Hematopoietic multipotent progenitor cell (in vitro differentiated cells): Measurements from ENCODE around the gene FEV. TPM values are rescaled to one million over a fixed set of nuclear protein-coding genes. Genes with fewer than 3 reads are reported as not detected.
"Not testable (repeated sequence)": the region's sequence is repeated elsewhere in the genome, so short reads cannot be mapped to it uniquely, and the experiment has no call there.

Experiments used
- DNase-seq, 3 donors: peaks; one replicate each; pipeline ENCODE4 v3.0.0-alpha.2; 2011 to 2015; ENCODE audit warnings: low read depth in 2 of 3, low spot score in 2 of 3
- small RNA-seq: library from RNA; depleted of rRNA; stranded (forward); fragments of <200 nt; gene quantifications from one replicate; pipeline ENCODE3, GENCODE V24; 2012
- total RNA-seq: library from RNA; depleted of rRNA; stranded (reverse); fragments of >200 nt; gene quantifications from one replicate; pipeline ENCODE4 v1.2.3, GENCODE V29; 2012

FEV gene
- total RNA-seq, 1 donor, result not detected

GRCh38 chr2:218946621-218947020, 38.4 kb downstream of the FEV start:
- DNase-seq, result no peak

GRCh38 chr2:218944759-218945404, 40.1 kb downstream of the FEV start:
- no peak for DNase-seq

GRCh38 chr2:218931751-218932150, 53.2 kb downstream of the FEV start:
- DNase-seq, result not testable (repeated sequence)

Small RNA genes lying within 50 kb of the gene (small RNA-seq; reads per million reads assigned to genes)
- not detected for gene MIR375

Other genes with a start within 250 kb of the FEV start
- 0.27 TPM for gene CYP27A1, start 203.0 kb downstream of the FEV start, total RNA-seq
- gene PRKAG3, start 153.4 kb downstream of the FEV start, total RNA-seq, result not detected
- gene WNT6, start 125.4 kb downstream of the FEV start, total RNA-seq, result 0.27 TPM
- 1.1 TPM for gene WNT10A, start 104.3 kb downstream of the FEV start, total RNA-seq
- gene CDK5R2, start 25.5 kb downstream of the FEV start, total RNA-seq, result under 0.01 TPM
- gene CRYBA2, start 8.2 kb upstream of the FEV start, total RNA-seq, result not detected
- not detected for gene CFAP65, start 56.3 kb upstream of the FEV start, total RNA-seq
- gene IHH, start 75.7 kb upstream of the FEV start, total RNA-seq, result 0.27 TPM
- 27.2 TPM for gene NHEJ1, start 175.6 kb upstream of the FEV start, total RNA-seq
- 0.27 TPM for gene SLC23A3, start 184.8 kb upstream of the FEV start, total RNA-seq
- gene CNPPD1, start 191.7 kb upstream of the FEV start, total RNA-seq, result 60.1 TPM
- gene RETREG2, start 193.1 kb upstream of the FEV start, total RNA-seq, result 108 TPM
- 87.8 TPM for gene ZFAND2B, start 221.6 kb upstream of the FEV start, total RNA-seq
- 11.3 TPM for gene ABCB6, start 233.8 kb upstream of the FEV start, total RNA-seq
- gene ATG9A, start 244.5 kb upstream of the FEV start, total RNA-seq, result 56.8 TPM
- gene ANKZF1, start 244.6 kb upstream of the FEV start, total RNA-seq, result 38.5 TPM